Dermis lymphatic vessel endothelial cell (primary cell): ENCODE results near the gene CPA1. TPM values are rescaled to one million over a fixed set of nuclear protein-coding genes. Genes with fewer than 3 reads are reported as not detected.

Source experiments
- total RNA-seq: library from RNA; depleted of rRNA; stranded (reverse); fragments of >200 nt; gene quantifications from 2 replicates; pipeline ENCODE4 v1.2.1, GENCODE V29; 2014

The CPA1 gene
- not detected in 2 replicates for total RNA-seq

GRCh38 chr7:130379921-130380860 is at the start of gene CPA1:
TSS of gene CPA1 (plus strand) at chr7:130380494. CDS start at chr7:130380521, 27 bp downstream.

DNA sequence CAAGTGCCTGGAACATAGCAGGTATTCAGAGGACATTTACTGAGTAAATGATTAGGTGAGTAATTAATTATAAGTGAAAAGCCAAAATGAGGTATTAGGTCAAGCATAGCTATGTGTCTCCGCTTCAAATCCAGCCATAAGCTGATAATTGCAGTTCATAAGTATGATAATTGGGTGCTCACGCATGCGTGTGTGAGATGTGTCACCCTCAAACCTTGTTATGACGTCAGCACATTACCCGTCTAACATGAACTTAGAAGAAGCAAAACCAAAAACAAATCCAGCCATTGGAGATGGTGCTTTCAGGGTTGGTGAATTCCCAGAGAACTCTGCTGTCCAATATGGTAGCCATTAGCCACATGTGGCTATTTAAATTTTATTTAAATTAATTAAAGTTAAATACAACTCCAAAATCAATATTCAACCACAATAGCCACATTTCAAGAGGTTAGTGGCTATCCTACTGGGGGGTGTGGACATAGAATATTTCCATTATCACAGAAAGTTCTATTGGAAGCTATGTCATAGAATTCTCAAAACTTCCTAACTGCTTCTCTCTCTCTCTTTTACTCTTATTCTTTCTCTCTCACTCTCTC is 35.9 kb upstream of the CPA1 start, which contains the start of gene CPA5:
Gene CPA5, plus strand, starts transcription at position 546 of the 596 bp plus-strand sequence. CDS start 1,670 bp downstream, outside the sequence.

Other genes starting within 250 kb of the CPA1 start
- 6.5 and 7.2 TPM in 2 replicates for gene TMEM209, start 175.1 kb upstream of the CPA1 start, total RNA-seq
- not detected in 2 replicates for gene SSMEM1, start 172.6 kb upstream of the CPA1 start, total RNA-seq
- not detected in 2 replicates for gene CPA2, start 113.6 kb upstream of the CPA1 start, total RNA-seq
- 0.54 TPM in 1 of 2 replicates, not detected in the other for gene CPA4, start 87.3 kb upstream of the CPA1 start, total RNA-seq
- gene CPA5, start 35.7 kb upstream of the CPA1 start, total RNA-seq = not detected in 2 replicates
- 2.9 and 4.1 TPM in 2 replicates for gene CEP41, start 60.5 kb downstream of the CPA1 start, total RNA-seq
- 0.87 and 1.1 TPM in 2 replicates for gene MEST, start 111.6 kb downstream of the CPA1 start, total RNA-seq